ENCODE measurements around the gene AFDN.

- TF ChIP-seq, protein P1, sequence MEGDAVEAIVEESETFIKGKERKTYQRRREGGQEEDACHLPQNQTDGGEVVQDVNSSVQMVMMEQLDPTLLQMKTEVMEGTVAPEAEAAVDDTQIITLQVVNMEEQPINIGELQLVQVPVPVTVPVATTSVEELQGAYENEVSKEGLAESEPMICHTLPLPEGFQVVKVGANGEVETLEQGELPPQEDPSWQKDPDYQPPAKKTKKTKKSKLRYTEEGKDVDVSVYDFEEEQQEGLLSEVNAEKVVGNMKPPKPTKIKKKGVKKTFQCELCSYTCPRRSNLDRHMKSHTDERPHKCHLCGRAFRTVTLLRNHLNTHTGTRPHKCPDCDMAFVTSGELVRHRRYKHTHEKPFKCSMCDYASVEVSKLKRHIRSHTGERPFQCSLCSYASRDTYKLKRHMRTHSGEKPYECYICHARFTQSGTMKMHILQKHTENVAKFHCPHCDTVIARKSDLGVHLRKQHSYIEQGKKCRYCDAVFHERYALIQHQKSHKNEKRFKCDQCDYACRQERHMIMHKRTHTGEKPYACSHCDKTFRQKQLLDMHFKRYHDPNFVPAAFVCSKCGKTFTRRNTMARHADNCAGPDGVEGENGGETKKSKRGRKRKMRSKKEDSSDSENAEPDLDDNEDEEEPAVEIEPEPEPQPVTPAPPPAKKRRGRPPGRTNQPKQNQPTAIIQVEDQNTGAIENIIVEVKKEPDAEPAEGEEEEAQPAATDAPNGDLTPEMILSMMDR (IDR thresholded peaks at IDR 0.05), result no peak
- TF ChIP-seq POLR2A (IDR thresholded peaks at IDR 0.05) (no peak), POLR2AphosphoS5 (IDR thresholded peaks at IDR 0.05; ENCODE audit: insufficient read depth in 1 of 2, low read depth in 1 of 2) (no peak)
These were observed 190.9 kb downstream of the AFDN start for GRCh38 chr6:168017629-168018028.

Measured in vagina (tissue), 2 donors.